Measurements from ENCODE around the gene RPS6KL1. TPM values are rescaled to one million over a fixed set of nuclear protein-coding genes. Genes with fewer than 3 reads are reported as not detected.

RPS6KL1 gene
- total and polyA plus RNA-seq, 8 donors, result 4.0 to 23.8 (median 7.2) TPM

DNA sequence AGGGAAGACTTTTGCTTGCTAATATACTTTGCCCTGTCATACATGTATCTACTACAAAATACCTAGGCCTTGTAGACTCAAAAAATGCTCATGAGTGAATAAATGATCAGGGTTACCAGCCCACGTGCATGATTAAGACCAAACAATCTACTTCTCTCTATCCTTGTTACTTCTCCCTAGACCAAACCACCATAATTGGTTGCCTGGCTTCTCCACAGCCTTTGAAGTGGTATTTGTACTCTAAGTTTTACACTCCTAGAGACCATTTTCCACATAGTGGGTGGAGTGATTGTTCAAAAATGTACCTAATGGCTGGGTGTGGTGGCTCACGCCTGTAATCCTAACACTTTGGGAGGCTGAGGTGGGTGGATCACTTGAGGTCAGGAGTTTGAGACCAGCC, 14.1 kb upstream of the RPS6KL1 start:
- H3K27me3 ChIP-seq, result no peaks in the 10 kb centered on the region
- DNase-seq (no peak), FAIRE-seq (no peak), ATAC-seq (no peak)
- no peaks in the 10 kb centered on the region for H3K4me1 ChIP-seq
- no peak overlapping the region for H3K4me3 ChIP-seq
- TF ChIP-seq, protein P1, sequence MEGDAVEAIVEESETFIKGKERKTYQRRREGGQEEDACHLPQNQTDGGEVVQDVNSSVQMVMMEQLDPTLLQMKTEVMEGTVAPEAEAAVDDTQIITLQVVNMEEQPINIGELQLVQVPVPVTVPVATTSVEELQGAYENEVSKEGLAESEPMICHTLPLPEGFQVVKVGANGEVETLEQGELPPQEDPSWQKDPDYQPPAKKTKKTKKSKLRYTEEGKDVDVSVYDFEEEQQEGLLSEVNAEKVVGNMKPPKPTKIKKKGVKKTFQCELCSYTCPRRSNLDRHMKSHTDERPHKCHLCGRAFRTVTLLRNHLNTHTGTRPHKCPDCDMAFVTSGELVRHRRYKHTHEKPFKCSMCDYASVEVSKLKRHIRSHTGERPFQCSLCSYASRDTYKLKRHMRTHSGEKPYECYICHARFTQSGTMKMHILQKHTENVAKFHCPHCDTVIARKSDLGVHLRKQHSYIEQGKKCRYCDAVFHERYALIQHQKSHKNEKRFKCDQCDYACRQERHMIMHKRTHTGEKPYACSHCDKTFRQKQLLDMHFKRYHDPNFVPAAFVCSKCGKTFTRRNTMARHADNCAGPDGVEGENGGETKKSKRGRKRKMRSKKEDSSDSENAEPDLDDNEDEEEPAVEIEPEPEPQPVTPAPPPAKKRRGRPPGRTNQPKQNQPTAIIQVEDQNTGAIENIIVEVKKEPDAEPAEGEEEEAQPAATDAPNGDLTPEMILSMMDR (IDR thresholded peaks at IDR 0.05), result no peak
- intact Hi-C loops (cut with DNase I), result no loop called here
- WGBS, 2 donors, result 72 to 86% methylated on average over 2 of the region's 2 CpGs
- H3K36me3 ChIP-seq, result no peaks in the 10 kb centered on the region
- H3K27ac ChIP-seq, result no peak overlapping the region
- H3K9me3 ChIP-seq, result no peaks in the 10 kb centered on the region

DNA sequence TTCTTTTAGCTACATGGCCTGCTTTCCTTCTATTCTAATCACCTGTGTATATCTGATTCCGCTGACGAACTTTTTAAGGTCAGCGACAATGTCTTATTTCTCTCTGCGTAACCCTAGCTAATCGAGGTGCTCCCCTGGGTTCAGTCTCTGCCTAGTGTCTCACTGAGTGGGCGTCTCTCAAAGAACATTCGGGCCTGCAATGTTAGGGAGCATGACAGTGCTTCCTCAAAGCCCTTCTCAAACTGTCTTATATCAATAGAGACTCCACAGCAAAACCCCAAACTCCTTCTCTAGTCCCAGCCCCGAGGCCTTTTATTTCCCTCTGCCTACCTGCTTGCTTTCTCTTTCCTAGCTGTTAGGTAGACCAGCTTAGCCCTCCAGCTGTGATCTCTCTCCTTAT, 13.7 kb upstream of the RPS6KL1 start:
- intact Hi-C loops (cut with DNase I), result no loop called here
- no peak for ATAC-seq
- no peak for DNase-seq
- TF ChIP-seq, protein P1 (IDR thresholded peaks at IDR 0.05), result no peak
- Histone ChIP-seq H3K4me3 (no peak overlapping the region), H3K9me3 (no peaks in the 10 kb centered on the region), H3K27me3 (no peaks in the 10 kb centered on the region), H3K4me1 (no peaks in the 10 kb centered on the region), H3K36me3 (no peaks in the 10 kb centered on the region), H3K27ac (no peak overlapping the region)
- FAIRE-seq, result no peak
- 78 to 85% methylated on average over 8 of the region's 8 CpGs for WGBS, 2 donors

DNA sequence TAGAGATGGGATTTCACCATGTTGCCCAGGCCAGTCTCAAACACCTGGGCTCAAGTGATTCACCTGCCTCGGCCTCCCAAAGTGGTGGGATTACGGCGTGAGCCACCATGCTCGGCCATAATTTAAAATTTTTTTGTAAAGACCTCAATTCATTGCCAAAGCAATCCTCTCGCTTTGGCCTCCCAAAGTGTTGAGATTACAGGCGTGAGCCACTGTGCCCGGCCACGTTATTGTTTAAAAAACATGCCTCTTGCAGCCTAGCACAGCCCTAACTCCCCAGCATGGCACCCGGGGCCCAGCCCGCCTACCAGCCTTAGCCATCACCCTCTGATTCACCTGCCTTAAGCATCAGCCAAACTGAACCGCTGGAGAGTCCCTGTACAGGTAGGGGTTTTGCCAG, 13.1 kb upstream of the RPS6KL1 start:
- FAIRE-seq (no peak), DNase-seq (no peak), ATAC-seq (no peak)
- WGBS, 2 donors, result 76 to 89% methylated on average over 11 of the region's 11 CpGs
- no peaks in the 10 kb centered on the region for H3K4me1 ChIP-seq
- H3K27me3 ChIP-seq, result no peaks in the 10 kb centered on the region
- no peak overlapping the region for H3K27ac ChIP-seq
- H3K9me3 ChIP-seq, result no peaks in the 10 kb centered on the region
- no peak overlapping the region for H3K4me3 ChIP-seq
- intact Hi-C loops (cut with DNase I), result no loop called here
- no peaks in the 10 kb centered on the region for H3K36me3 ChIP-seq
- TF ChIP-seq, protein P1 (IDR thresholded peaks at IDR 0.05), result no peak

DNA sequence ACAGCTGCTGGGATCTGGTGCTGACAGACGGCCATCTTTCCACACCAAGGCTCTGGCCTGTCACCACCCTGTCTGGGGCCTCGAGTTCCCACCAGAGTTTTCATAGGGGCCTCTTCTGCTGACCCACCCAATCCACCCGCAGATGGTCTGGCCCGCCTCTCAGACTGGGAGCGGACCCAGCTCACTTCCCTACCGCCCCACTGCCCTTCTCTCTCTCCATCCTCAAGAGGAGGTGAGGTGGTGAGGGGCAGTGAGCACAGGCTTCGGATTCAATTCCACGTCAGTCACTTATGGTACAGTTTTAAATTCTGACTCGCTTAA, 12.3 kb upstream of the RPS6KL1 start:
- H3K4me3 ChIP-seq, result no peak overlapping the region
- TF ChIP-seq, protein P1 (IDR thresholded peaks at IDR 0.05), result no peak
- ATAC-seq, result no peak
- intact Hi-C loops (cut with DNase I), result no loop called here
- no peak for DNase-seq
- no peak for FAIRE-seq
- no peaks in the 10 kb centered on the region for H3K4me1 ChIP-seq
- H3K36me3 ChIP-seq, result no peaks in the 10 kb centered on the region
- H3K9me3 ChIP-seq, result no peaks in the 10 kb centered on the region
- no peaks in the 10 kb centered on the region for H3K27me3 ChIP-seq
- 81 to 84% methylated on average over 9 of the region's 9 CpGs for WGBS, 2 donors
- H3K27ac ChIP-seq, result no peak overlapping the region

DNA sequence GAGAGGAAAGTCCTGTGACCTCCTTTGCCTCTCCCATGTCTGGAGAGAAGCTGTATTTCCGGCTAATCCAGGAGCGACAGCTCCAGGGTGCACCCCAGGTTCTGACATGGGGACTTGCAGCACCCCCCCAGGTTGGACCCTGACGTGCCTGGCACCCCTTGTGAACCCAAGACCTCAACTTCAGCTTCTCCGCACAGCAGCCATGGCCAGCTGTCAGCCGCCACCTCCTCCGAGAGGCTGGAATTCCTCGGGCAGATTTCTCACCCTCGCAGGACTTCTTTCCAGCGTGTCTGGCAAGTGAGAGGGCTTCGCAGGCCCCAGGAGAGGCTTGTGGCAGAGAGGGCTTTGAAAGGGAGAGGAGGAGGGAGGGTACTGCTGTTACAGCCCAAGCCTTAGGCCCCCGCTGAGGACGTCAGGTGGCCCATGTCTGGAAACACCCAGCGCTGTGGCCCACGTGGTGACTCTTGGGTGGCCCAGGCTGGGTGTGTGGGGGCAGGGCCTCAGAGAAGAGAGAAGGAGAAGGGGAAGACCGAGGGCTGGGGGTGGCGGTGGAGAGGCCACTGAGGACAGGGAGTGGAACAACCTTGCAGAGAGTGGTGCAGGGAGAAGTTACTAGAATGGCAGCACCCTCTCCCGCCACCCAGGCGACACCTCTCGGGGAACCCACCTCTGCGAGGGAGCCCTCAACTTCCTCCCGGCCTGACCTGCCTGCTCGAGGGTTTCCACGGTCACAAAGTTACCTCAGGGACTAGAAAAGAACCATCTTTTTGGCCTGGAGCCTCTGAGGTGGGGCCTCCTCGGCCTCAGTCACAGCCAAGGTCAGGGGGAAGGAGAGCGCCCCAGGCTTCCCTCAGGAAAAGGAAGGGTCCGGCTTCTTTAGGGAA, 11.7 kb upstream of the RPS6KL1 start:
- FAIRE-seq (no peak), DNase-seq (peak in 1 of 6 donors; percentile 46), ATAC-seq (peak in 1 of 4 donors; percentile 36)
- 77 to 78% methylated on average over 26 of the region's 26 CpGs for WGBS, 2 donors
- intact Hi-C loops (cut with DNase I), result no loop called here
- no peak overlapping the region for H3K27ac ChIP-seq
- H3K4me1 ChIP-seq, result no peaks in the 10 kb centered on the region
- TF ChIP-seq, protein P1 (IDR thresholded peaks at IDR 0.05), result no peak
- no peak overlapping the region for H3K4me3 ChIP-seq
- H3K9me3 ChIP-seq, result no peaks in the 10 kb centered on the region
- H3K36me3 ChIP-seq, result no peaks in the 10 kb centered on the region
- no peaks in the 10 kb centered on the region for H3K27me3 ChIP-seq

Data from pancreas (tissue), 10 donors.